Kidney (tissue), 14 donors: ENCODE results near the gene CHTF8. TPM values are rescaled to one million over a fixed set of nuclear protein-coding genes. Genes with fewer than 3 reads are reported as not detected.
A peak's percentile ranks its signal among the peaks of the same experiment; 100 is the strongest.
"Not testable (repeated sequence)": the region's sequence is repeated elsewhere in the genome, so short reads cannot be mapped to it uniquely, and the experiment has no call there.

Experiments used
- DNase-seq, 5 donors: peaks; one replicate each; pipeline ENCODE4 v3.0.0-alpha.2; 2013 to 2020
- FAIRE-seq: peaks from 2 replicates; lab custom pipeline; 2012; peaks lifted over from hg19 to GRCh38; lab: Jason Lieb, UNC
- H3K27ac ChIP-seq, 2 donors: one replicate each; pipeline ENCODE4 v1.7.0; 2013; ENCODE audit warnings: low read depth in 2 of 2, low read length in 2 of 2, inconsistent platforms in 1 of 2
- H3K27me3 ChIP-seq: one replicate; pipeline ENCODE4 v1.7.1; 2013; ENCODE audit warnings: low read length, inconsistent platforms; ENCODE audit not compliant: control insufficient read depth, insufficient read depth
- H3K36me3 ChIP-seq, 3 donors: one replicate each; pipeline versions ENCODE4 v1.7.0 to v1.7.1; 2013; ENCODE audit warnings: low read length in 3 of 3, control low read depth in 1 of 3, inconsistent platforms in 1 of 3; ENCODE audit not compliant: insufficient read depth in 3 of 3, control insufficient read depth in 2 of 3
- H3K4me1 ChIP-seq, 3 donors: one replicate each; pipeline versions ENCODE4 v1.7.0 to v1.7.1; 2013; ENCODE audit warnings: low read length in 3 of 3, inconsistent platforms in 1 of 3, low read depth in 1 of 3; ENCODE audit not compliant: control insufficient read depth in 2 of 3, insufficient read depth in 2 of 3
- H3K4me3 ChIP-seq, 3 donors: one replicate each; pipeline versions ENCODE4 v1.7.0 to v1.8.1; 2013; ENCODE audit warnings: low read length in 3 of 3, control low read depth in 1 of 3, inconsistent platforms in 1 of 3
- H3K9ac ChIP-seq, 3 donors: one replicate each; pipeline versions ENCODE4 v1.7.0 to v1.7.1; 2013; ENCODE audit warnings: low read length in 3 of 3, control low read depth in 1 of 3, inconsistent platforms in 1 of 3
- H3K9me3 ChIP-seq, 3 donors: one replicate each; pipeline versions ENCODE4 v1.7.0 to v1.7.1; 2013; ENCODE audit warnings: low read length in 3 of 3, control low read depth in 1 of 3, inconsistent platforms in 1 of 3; ENCODE audit not compliant: control insufficient read depth in 2 of 3, insufficient read depth in 1 of 3
- intact Hi-C: fragments of 100-400 bp; cut with DNase I; formaldehyde crosslinking; loops from one replicate; pipeline ENCODE4 v1.11.1; 2022
- polyA plus RNA-seq: library from polyadenylated mRNA; stranded (reverse); fragments of 350-450 nt; fragmentation: Illumina TruSeq; extraction: RNeasy Lipid Tissue Mini Kit (QIAGEN cat#74804); gene quantifications from one replicate; pipeline ENCODE4 v1.2.3, GENCODE V29; 2014; ENCODE audit warnings: low read depth, low replicate concordance; ENCODE audit not compliant: insufficient read depth
- total RNA-seq: library from RNA; stranded (reverse); fragmentation: NEBNext Ultra II Directional; extraction: Animal tissue kit (Norgen Biotek cat#: 25700); gene quantifications from one replicate; pipeline ENCODE4 v1.2.1, GENCODE V29; 2021
- TF ChIP-seq, protein P1 (sequence below): IDR thresholded peaks from 3 replicates; pipeline ENCODE4 v1.5.1; 2012; ENCODE audit warnings: mild to moderate bottlenecking, moderate library complexity, borderline replicate concordance; ENCODE audit not compliant: insufficient read depth; ENCODE audit errors: extremely low read depth
- donor health status: control.
- donor health status: control.
- donor health status: control.
- donor health status: control.
- donor health status: control.
- donor health status: DM: yes; HTN: yes; CAD: no.
- donor health status: Normal renal cell carcinoma (clear cell type).

The CHTF8 gene
- total and polyA plus RNA-seq, 2 donors from 2014 or later: 124 to 163 TPM

GRCh38 chr16:69141936-69142335 is 9.5 kb upstream of the CHTF8 start:
- TF ChIP-seq, protein P1, sequence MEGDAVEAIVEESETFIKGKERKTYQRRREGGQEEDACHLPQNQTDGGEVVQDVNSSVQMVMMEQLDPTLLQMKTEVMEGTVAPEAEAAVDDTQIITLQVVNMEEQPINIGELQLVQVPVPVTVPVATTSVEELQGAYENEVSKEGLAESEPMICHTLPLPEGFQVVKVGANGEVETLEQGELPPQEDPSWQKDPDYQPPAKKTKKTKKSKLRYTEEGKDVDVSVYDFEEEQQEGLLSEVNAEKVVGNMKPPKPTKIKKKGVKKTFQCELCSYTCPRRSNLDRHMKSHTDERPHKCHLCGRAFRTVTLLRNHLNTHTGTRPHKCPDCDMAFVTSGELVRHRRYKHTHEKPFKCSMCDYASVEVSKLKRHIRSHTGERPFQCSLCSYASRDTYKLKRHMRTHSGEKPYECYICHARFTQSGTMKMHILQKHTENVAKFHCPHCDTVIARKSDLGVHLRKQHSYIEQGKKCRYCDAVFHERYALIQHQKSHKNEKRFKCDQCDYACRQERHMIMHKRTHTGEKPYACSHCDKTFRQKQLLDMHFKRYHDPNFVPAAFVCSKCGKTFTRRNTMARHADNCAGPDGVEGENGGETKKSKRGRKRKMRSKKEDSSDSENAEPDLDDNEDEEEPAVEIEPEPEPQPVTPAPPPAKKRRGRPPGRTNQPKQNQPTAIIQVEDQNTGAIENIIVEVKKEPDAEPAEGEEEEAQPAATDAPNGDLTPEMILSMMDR: no peak
- H3K4me1 ChIP-seq: no peaks in the 10 kb centered on the region
- H3K27me3 ChIP-seq: no peaks in the 10 kb centered on the region
- intact Hi-C loops: no loop called here
- peak overlapping the region in 2 of 3 donors; percentile 65 for H3K4me3 ChIP-seq
- peak overlapping the region in 1 of 3 donors; percentile 83 for H3K9ac ChIP-seq
- H3K9me3 ChIP-seq: no peaks in the 10 kb centered on the region
- peak overlapping the region; percentile 71 to 89 for H3K27ac ChIP-seq
- FAIRE-seq: no peak
- H3K36me3 ChIP-seq: peaks cover 7 to 41% (median 11%) of the 10 kb centered on the region in 3 donors
- DNase-seq: peak in 1 of 5 donors; percentile 21

DNA sequence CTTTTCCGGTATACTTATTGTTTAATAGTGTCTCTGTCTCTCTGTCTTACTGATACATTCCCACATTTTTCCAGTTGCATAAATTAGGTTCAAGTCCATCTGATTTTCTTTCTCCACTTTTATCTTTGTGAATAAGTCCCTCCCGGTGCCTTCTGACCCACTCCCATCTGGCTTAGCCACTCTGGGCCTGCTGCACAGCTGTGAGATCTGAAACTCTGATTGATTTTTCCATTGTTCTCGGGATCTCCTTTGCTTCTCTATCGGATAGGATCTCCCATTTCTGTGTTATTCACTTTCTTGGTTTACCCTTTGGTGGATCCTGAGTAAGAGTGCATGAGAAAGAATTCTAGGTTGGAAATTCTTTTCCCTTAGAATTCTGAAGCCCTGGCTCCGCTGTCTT is 8.6 kb upstream of the CHTF8 start:
- Histone ChIP-seq H3K4me1 (no peaks in the 10 kb centered on the region), H3K9ac (no peak overlapping the region), H3K27me3 (no peaks in the 10 kb centered on the region), H3K27ac (peak overlapping the region in 1 of 2 donors; percentile 47), H3K36me3 (peaks cover 5 to 41% (median 16%) of the 10 kb centered on the region in 3 donors), H3K9me3 (no peaks in the 10 kb centered on the region), H3K4me3 (no peak overlapping the region)
- TF ChIP-seq, protein P1: no peak
- intact Hi-C loops: no loop called here
- DNase-seq: no peak
- FAIRE-seq: no peak

GRCh38 chr16:69139464-69139863 is 7.1 kb upstream of the CHTF8 start:
- H3K27me3 ChIP-seq, DNase-seq, H3K27ac ChIP-seq, H3K9me3 ChIP-seq, intact Hi-C loops, H3K4me1 ChIP-seq, H3K9ac ChIP-seq, H3K4me3 ChIP-seq, FAIRE-seq: not testable (repeated sequence)
- peaks cover 5 to 39% (median 16%) of the 10 kb centered on the region in 3 donors for H3K36me3 ChIP-seq

GRCh38 chr16:69138608-69139007 is 6.2 kb upstream of the CHTF8 start:
- Histone ChIP-seq H3K27me3 (no peaks in the 10 kb centered on the region), H3K27ac (no peak overlapping the region), H3K4me1 (peaks cover 0 to 5% (median 0%) of the 10 kb centered on the region in 3 donors), H3K9ac (no peak overlapping the region), H3K9me3 (no peaks in the 10 kb centered on the region), H3K4me3 (no peak overlapping the region), H3K36me3 (peaks cover 5 to 36% (median 16%) of the 10 kb centered on the region in 3 donors)
- intact Hi-C loops: no loop called here
- TF ChIP-seq, protein P1: no peak
- DNase-seq: no peak
- no peak for FAIRE-seq
